ENCODE results near the gene TEX30.
A peak's percentile ranks its signal among the peaks of the same experiment; 100 is the strongest.
"Not testable (repeated sequence)": the region's sequence is repeated elsewhere in the genome, so short reads cannot be mapped to it uniquely, and the experiment has no call there.

The TEX30 gene

GRCh38 chr13:102798581-102799425 lies 25.2 kb upstream of the TEX30 start, which contains the start of the genes BIVM and POGLUT2:
Gene BIVM, plus strand, starts transcription at chr13:102799119. Its CDS starts 8,149 bp downstream, at chr13:102807268.
Gene POGLUT2, minus strand, starts transcription at chr13:102798976. Its CDS starts 306 bp downstream, at chr13:102798670.
- in situ Hi-C loops (cut with MboI; ENCODE audit: low pct_unique_long_range_greater_than_20kb, low sequenced_read_pairs, unreplicated experiment) = no loop called here
- peak; percentile 95 for DNase-seq (ENCODE audit: low spot score)
- TF ChIP-seq, protein P1, sequence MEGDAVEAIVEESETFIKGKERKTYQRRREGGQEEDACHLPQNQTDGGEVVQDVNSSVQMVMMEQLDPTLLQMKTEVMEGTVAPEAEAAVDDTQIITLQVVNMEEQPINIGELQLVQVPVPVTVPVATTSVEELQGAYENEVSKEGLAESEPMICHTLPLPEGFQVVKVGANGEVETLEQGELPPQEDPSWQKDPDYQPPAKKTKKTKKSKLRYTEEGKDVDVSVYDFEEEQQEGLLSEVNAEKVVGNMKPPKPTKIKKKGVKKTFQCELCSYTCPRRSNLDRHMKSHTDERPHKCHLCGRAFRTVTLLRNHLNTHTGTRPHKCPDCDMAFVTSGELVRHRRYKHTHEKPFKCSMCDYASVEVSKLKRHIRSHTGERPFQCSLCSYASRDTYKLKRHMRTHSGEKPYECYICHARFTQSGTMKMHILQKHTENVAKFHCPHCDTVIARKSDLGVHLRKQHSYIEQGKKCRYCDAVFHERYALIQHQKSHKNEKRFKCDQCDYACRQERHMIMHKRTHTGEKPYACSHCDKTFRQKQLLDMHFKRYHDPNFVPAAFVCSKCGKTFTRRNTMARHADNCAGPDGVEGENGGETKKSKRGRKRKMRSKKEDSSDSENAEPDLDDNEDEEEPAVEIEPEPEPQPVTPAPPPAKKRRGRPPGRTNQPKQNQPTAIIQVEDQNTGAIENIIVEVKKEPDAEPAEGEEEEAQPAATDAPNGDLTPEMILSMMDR (IDR thresholded peaks at IDR 0.05; ENCODE audit: extremely low read depth, insufficient read depth, missing control alignments) = no peak

GRCh38 chr13:102793611-102794355 lies 20.2 kb upstream of the TEX30 start:
- DNase-seq (ENCODE audit: low spot score) = no peak
- TF ChIP-seq, protein P1 (IDR thresholded peaks at IDR 0.05; ENCODE audit: extremely low read depth, insufficient read depth, missing control alignments) = no peak
- in situ Hi-C loops (cut with MboI; ENCODE audit: low pct_unique_long_range_greater_than_20kb, low sequenced_read_pairs, unreplicated experiment) = no loop called here

DNA sequence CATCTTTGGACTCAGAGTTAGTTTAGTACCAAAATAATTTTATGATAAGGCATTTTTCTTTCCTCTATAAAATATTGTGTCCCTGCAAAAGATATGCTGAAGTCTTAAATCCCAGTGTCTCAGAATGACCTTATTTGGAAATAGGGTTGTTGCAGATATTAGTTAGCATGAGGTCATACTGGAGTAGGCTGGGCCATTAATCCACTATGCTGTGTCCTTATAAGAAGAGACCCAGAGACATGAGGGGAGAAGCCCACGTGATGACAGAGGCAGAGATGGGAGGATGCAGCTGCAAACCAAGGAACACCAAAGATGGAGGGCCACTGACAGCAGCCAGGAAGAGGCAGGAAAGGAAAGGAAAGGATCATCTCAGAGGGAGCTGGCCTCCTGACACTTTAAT lies 18.8 kb upstream of the TEX30 start:
- no peak for DNase-seq (ENCODE audit: low spot score)
- TF ChIP-seq, protein P1 (IDR thresholded peaks at IDR 0.05; ENCODE audit: extremely low read depth, insufficient read depth, missing control alignments) = no peak

GRCh38 chr13:102788683-102789082 lies 15.1 kb upstream of the TEX30 start:
- TF ChIP-seq, protein P1 (IDR thresholded peaks at IDR 0.05; ENCODE audit: extremely low read depth, insufficient read depth, missing control alignments) = no peak
- in situ Hi-C loops (cut with MboI; ENCODE audit: low pct_unique_long_range_greater_than_20kb, low sequenced_read_pairs, unreplicated experiment) = no loop called here
- DNase-seq (ENCODE audit: low spot score) = no peak

More for the DNA sequence above, 18.8 kb upstream of the TEX30 start:
- in situ Hi-C loops (cut with MboI; ENCODE audit: low pct_unique_long_range_greater_than_20kb, low sequenced_read_pairs, unreplicated experiment) = no loop called here

DNA sequence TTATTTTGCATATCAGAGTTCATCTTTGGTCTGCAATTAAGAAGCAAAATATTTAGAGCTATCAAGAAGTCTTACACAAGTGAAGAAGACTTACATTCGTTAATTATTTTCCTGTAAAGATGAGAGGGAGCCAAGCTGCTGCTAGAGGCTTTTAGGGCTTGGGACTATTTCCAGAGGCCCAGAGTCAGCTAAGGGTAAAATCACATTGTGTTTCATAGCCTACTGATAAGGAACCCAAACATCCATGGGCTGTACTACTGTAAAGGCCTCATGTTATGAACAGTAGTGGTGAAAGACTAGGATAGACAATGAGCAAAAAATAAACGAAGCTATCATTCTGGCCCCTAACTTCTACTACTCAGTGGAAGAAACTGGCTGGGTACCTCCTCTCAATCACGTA lies 10.9 kb upstream of the TEX30 start:
- in situ Hi-C loops (cut with MboI; ENCODE audit: low pct_unique_long_range_greater_than_20kb, low sequenced_read_pairs, unreplicated experiment) = no loop called here
- TF ChIP-seq, protein P1 (IDR thresholded peaks at IDR 0.05; ENCODE audit: extremely low read depth, insufficient read depth, missing control alignments) = no peak
- DNase-seq (ENCODE audit: low spot score) = no peak

GRCh38 chr13:102781591-102781990 lies 8.0 kb upstream of the TEX30 start:
- in situ Hi-C loops (cut with MboI; ENCODE audit: low pct_unique_long_range_greater_than_20kb, low sequenced_read_pairs, unreplicated experiment) = no loop called here
- TF ChIP-seq, protein P1 (IDR thresholded peaks at IDR 0.05; ENCODE audit: extremely low read depth, insufficient read depth, missing control alignments) = no peak

DNA sequence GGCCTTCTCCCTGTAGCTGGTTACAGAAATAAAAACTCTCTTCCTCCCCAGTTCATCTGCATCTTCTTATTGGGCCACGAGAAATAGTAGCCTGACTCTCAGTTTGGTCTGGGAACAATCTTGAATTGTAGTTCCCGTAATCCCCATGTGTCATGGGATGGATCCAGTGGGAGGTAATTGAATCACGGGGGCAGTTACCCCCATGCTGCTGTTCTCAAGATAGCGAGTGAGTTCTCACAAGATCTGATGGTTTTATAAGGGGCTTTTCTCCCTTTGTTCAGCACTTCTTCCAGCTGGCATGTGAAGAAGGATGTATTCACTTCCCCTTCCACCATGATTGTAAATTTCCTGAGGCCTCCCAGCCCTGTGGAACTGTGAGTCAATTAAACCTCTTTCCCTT lies 7.1 kb upstream of the TEX30 start:
- DNase-seq (ENCODE audit: low spot score); in situ Hi-C loops (cut with MboI; ENCODE audit: low pct_unique_long_range_greater_than_20kb, low sequenced_read_pairs, unreplicated experiment): not testable (repeated sequence)

More at GRCh38 chr13:102781591-102781990, 8.0 kb upstream of the TEX30 start:
- no peak for DNase-seq (ENCODE audit: low spot score)

Data from GM13977 (cell line).